CD4-positive, alpha-beta T cell (primary cell): ENCODE results near the gene ACTR1A. TPM values are rescaled to one million over a fixed set of nuclear protein-coding genes. Genes with fewer than 3 reads are reported as not detected.

ENCODE experiments used
- ATAC-seq: fragments of 200-7000 bp; cut with Tn5 transposase; one replicate; pipeline ENCODE4 v1.10.0; 2022; ENCODE audit warnings: mild to moderate bottlenecking; ENCODE audit not compliant: poor library complexity
- CTCF ChIA-PET: fragments of 350-600 bp; sonication (Branson Sonifier 250); formaldehyde crosslinking; loops from one replicate; lab custom pipeline; 2021; ENCODE audit warnings: antibody characterized with exemption, inconsistent platforms; lab: Charles Lee
- POLR2A ChIA-PET: fragments of 350-600 bp; sonication (Branson Sonifier 250); formaldehyde crosslinking; loops from one replicate; lab custom pipeline; 2021; ENCODE audit warnings: antibody characterized with exemption, inconsistent platforms; lab: Charles Lee
- DNase-seq, 14 experiments: peaks; one replicate each; pipeline ENCODE4 v3.0.0-alpha.2; 2013 to 2020; ENCODE audit warnings: mixed read lengths in 2 of 14
- H3K27ac ChIP-seq, 2 donors: one replicate each; pipeline versions ENCODE4 v1.5.1 to v1.7.0; 2013; ENCODE audit warnings: low read length in 2 of 2, low read depth in 1 of 2, mild to moderate bottlenecking in 1 of 2
- H3K27me3 ChIP-seq, 2 experiments: 1 replicate in 1 of 2; 2 replicates in 1 of 2; pipeline versions ENCODE4 v1.6.1 to v1.7.0; 2013; ENCODE audit warnings: low read length in 2 of 2, control low read depth in 1 of 2, mild to moderate bottlenecking in 1 of 2, moderate library complexity in 1 of 2; ENCODE audit not compliant: insufficient read depth in 2 of 2, control insufficient read depth in 1 of 2
- H3K36me3 ChIP-seq: one replicate; pipeline ENCODE4 v1.6.1; 2013; ENCODE audit warnings: low read length, control low read depth; ENCODE audit not compliant: insufficient read depth
- H3K4me1 ChIP-seq: one replicate; pipeline ENCODE4 v1.6.1; 2013; ENCODE audit warnings: low read length, control low read depth; ENCODE audit not compliant: insufficient read depth
- H3K4me3 ChIP-seq: one replicate; pipeline ENCODE4 v1.5.1; 2013; ENCODE audit warnings: mild to moderate bottlenecking, low read length, moderate library complexity
- H3K9me3 ChIP-seq, 2 experiments: 1 replicate in 1 of 2; 2 replicates in 1 of 2; pipeline versions ENCODE4 v1.6.1 to v1.7.0; 2013; ENCODE audit warnings: low read length in 2 of 2, mild to moderate bottlenecking in 2 of 2, control low read depth in 1 of 2, moderate library complexity in 1 of 2; ENCODE audit not compliant: control insufficient read depth in 1 of 2, insufficient read depth in 1 of 2
- H3K27ac Mint-ChIP-seq: one replicate; pipeline ENCODE4 v1.8.0; 2020; ENCODE audit warnings: mixed read lengths
- H3K27me3 Mint-ChIP-seq: one replicate; pipeline ENCODE4 v1.8.0; 2021; ENCODE audit warnings: mixed read lengths
- H3K36me3 Mint-ChIP-seq: one replicate; pipeline ENCODE4 v1.8.0; 2021; ENCODE audit warnings: low read depth, mixed read lengths
- H3K4me1 Mint-ChIP-seq: one replicate; pipeline ENCODE4 v1.8.0; 2021; ENCODE audit warnings: low read depth, mixed read lengths
- H3K4me3 Mint-ChIP-seq: one replicate; pipeline ENCODE4 v1.8.0; 2020; ENCODE audit warnings: mild to moderate bottlenecking, mixed read lengths
- H3K9me3 Mint-ChIP-seq: one replicate; pipeline ENCODE4 v1.8.0; 2020; ENCODE audit warnings: mixed read lengths
- CTCF ChIP-seq: fragments of 200-600 bp; IDR thresholded peaks from one replicate; pipeline ENCODE4 v1.8.0; 2022; ENCODE audit warnings: antibody characterized with exemption, mild to moderate bottlenecking
- intact Hi-C, 2 experiments: fragments of 100-400 bp; cut with DNase I in 1 of 2; cut with micrococcal nuclease in 1 of 2; formaldehyde crosslinking; loops; one replicate each; pipeline versions ENCODE4 v1.15.1 to v1.9.0; 2023 to 2025; cut with DNase I, micrococcal nuclease
- total RNA-seq, 174 experiments: library from RNA in 2 of 174; stranded (reverse) in 2 of 174; gene quantifications; one replicate each; pipeline ENCODE4 v1.2.3 and lab custom pipeline; 2021 to 2026

The ACTR1A gene
- total RNA-seq, 2 experiments from 2014 or later: 43.3 to 46.3 TPM

GRCh38 chr10:102434394-102435132 lies 67.9 kb downstream of the ACTR1A start:
- H3K36me3 Mint-ChIP-seq: peaks cover 10% of the 10 kb centered on the region
- Histone ChIP-seq H3K36me3 (peaks cover 2% of the 10 kb centered on the region), H3K4me1 (peaks cover 68% of the 10 kb centered on the region), H3K27ac (peak overlapping the region; percentile 59 to 71), H3K9me3 (no peaks in the 10 kb centered on the region), H3K27me3 (no peaks in the 10 kb centered on the region), H3K4me3 (no peak overlapping the region)
- DNase-seq: peak in 1 of 14 experiments; percentile 20
- ChIA-PET POLR2A (interaction anchor here (1.0 to 5.9 kb wide), 5 partner anchors 14 to 211 kb away, joined by 3 to 131 read pairs (median 13); partner anchors contain the start of genes C10orf95, FBXL15 and GBF1), CTCF (interaction anchor here (0.6 to 1.3 kb wide), 4 partner anchors 8 to 305 kb away, joined by 3 read pairs; partner anchors contain the start of gene ACTR1A)
- peak overlapping the region; percentile 92 for H3K27ac Mint-ChIP-seq
- H3K4me3 Mint-ChIP-seq: peak overlapping the region; percentile 85
- H3K4me1 Mint-ChIP-seq: peaks cover 64% of the 10 kb centered on the region
- intact Hi-C loops: loop anchor here (1.0 to 5.0 kb wide), 2 partner anchors 15 to 68 kb away; partner anchors contain the start of genes ACTR1A (in 1 of the 2) and SUFU (in 1 of the 2)
- ATAC-seq: no peak
- H3K27me3 Mint-ChIP-seq: no peaks in the 10 kb centered on the region
- no peaks in the 10 kb centered on the region for H3K9me3 Mint-ChIP-seq
- no peak for TF ChIP-seq CTCF

- Mint-ChIP-seq H3K9me3 (no peaks in the 10 kb centered on the region), H3K36me3 (peaks cover 10% of the 10 kb centered on the region), H3K27me3 (no peaks in the 10 kb centered on the region), H3K4me3 (peak overlapping the region; percentile 95), H3K27ac (peak overlapping the region; percentile 92), H3K4me1 (peaks cover 64% of the 10 kb centered on the region)
- ChIA-PET CTCF (interaction anchor here (0.7 to 2.2 kb wide), 4 partner anchors 9 to 70 kb away, joined by 3 to 10 read pairs (median 3); partner anchors contain the start of gene SUFU), POLR2A (interaction anchor here (1.0 to 5.9 kb wide), 8 partner anchors 12 to 212 kb away, joined by 3 to 131 read pairs (median 13); partner anchors contain the start of genes C10orf95, FBXL15, GBF1 and NFKB2)
- no peak overlapping the region for H3K4me3 ChIP-seq
- ATAC-seq (no peak), DNase-seq (peak in 2 of 14 experiments; percentile 40 to 49)
- peak overlapping the region in 1 of 2 donors; percentile 5 for H3K27ac ChIP-seq
- peaks cover 67% of the 10 kb centered on the region for H3K4me1 ChIP-seq
- peaks cover 2% of the 10 kb centered on the region for H3K36me3 ChIP-seq
- H3K27me3 ChIP-seq: no peaks in the 10 kb centered on the region
- TF ChIP-seq CTCF: no peak
- no peaks in the 10 kb centered on the region for H3K9me3 ChIP-seq
- intact Hi-C loops: loop anchor here (1.0 to 5.0 kb wide), 3 partner anchors 16 to 69 kb away; partner anchors contain the start of genes ACTR1A (in 1 of the 2), C10orf95 (in 1 of the 2) and SUFU (in 1 of the 2)
These were observed 68.9 kb downstream of the ACTR1A start for GRCh38 chr10:102433619-102434046.

GRCh38 chr10:102432162-102432950 lies 70.2 kb downstream of the ACTR1A start, which contains the start of gene CUEDC2:
Gene CUEDC2, minus strand, starts transcription at chr10:102432574. Its CDS starts 7,386 bp downstream, at chr10:102425188.
- Mint-ChIP-seq H3K27me3 (no peaks in the 10 kb centered on the region), H3K4me3 (peak within 1 kb of the TSS; percentile 95), H3K4me1 (peaks cover 56% of the 10 kb centered on the region), H3K9me3 (no peaks in the 10 kb centered on the region), H3K27ac (peak within 1 kb of the TSS; percentile 92), H3K36me3 (peaks cover 10% of the 10 kb centered on the region)
- POLR2A ChIA-PET: interaction anchor here (0.6 to 5.9 kb wide), 19 partner anchors 10 to 592 kb away, joined by 3 to 131 read pairs (median 3); partner anchors contain the start of genes ACTR1A, ARL3, C10orf95 and FBXL15
- peak within 1 kb of the TSS; percentile 72 for H3K4me3 ChIP-seq
- peak; percentile 93 for ATAC-seq
- peak; percentile 90 to 97 (median 96) for DNase-seq
- H3K9me3 ChIP-seq: no peaks in the 10 kb centered on the region
- CTCF ChIA-PET: interaction anchor here (0.5 to 2.2 kb wide), 10 partner anchors 10 to 201 kb away, joined by 3 to 10 read pairs (median 3); partner anchors contain the start of genes FBXL15, NFKB2 and SUFU
- intact Hi-C loops: loop anchor here (1.0 to 5.0 kb wide), 4 partner anchors 11 to 70 kb away; partner anchors contain the start of genes ACTR1A (in 1 of the 2), C10orf95 (in 1 of the 2) and SUFU (in 1 of the 2)
- H3K27ac ChIP-seq: peak within 1 kb of the TSS; percentile 23 to 37
- no peaks in the 10 kb centered on the region for H3K27me3 ChIP-seq
- TF ChIP-seq CTCF: no peak
- H3K36me3 ChIP-seq: peaks cover 2% of the 10 kb centered on the region
- peaks cover 57% of the 10 kb centered on the region for H3K4me1 ChIP-seq
